ENCODE measurements around the gene TMEM209.

DNA sequence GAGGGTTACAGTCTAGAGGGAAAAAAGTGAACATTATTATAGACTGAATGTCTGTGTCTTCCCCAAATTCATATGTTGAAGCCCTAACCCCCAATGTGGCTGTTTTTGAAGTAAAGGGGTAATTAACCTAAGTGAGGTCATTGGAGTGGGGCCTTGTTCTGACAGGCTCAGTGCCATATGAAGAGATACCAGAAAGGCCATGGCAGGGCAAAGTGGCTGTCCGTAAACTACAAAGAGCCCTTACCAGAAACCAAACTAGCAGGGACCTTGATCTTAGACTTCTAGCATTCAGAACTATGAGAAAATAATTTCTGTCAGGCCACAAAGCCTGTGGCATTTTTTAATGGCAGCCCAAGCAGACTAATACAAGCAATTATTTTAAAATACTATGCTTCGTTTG, 8.7 kb downstream of the TMEM209 start:
- TF ChIP-seq POLR2A (IDR thresholded peaks at IDR 0.05; ENCODE audit: low read depth, low read length) = no peak
- TF ChIP-seq POLR2AphosphoS5 (IDR thresholded peaks at IDR 0.05; ENCODE audit: low read depth, low read length) = no peak
- TF ChIP-seq TAF1 (IDR thresholded peaks at IDR 0.05; ENCODE audit: low read depth, low read length) = no peak
- no peak for TF ChIP-seq POU2F2 (IDR thresholded peaks at IDR 0.05; ENCODE audit: low read depth, low read length)
- TF ChIP-seq SPI1 (IDR thresholded peaks at IDR 0.05; ENCODE audit: low read depth, low read length) = no peak
- no peak for TF ChIP-seq PAX5 (IDR thresholded peaks at IDR 0.05; ENCODE audit: insufficient read depth, low read length, severe bottlenecking)
